ENCODE measurements around the gene CHKA.

GRCh38 chr11:68125164-68125563, 4.0 kb upstream of the CHKA start:
- no peak for TF ChIP-seq EZH2 (IDR thresholded peaks at IDR 0.05; ENCODE audit: insufficient read depth, poor library complexity, severe bottlenecking)
- TF ChIP-seq EZH2phosphoT487 (IDR thresholded peaks at IDR 0.05; ENCODE audit: insufficient read depth, low read depth), result no peak
